Measurements from ENCODE around the gene TRPC4AP.

DNA sequence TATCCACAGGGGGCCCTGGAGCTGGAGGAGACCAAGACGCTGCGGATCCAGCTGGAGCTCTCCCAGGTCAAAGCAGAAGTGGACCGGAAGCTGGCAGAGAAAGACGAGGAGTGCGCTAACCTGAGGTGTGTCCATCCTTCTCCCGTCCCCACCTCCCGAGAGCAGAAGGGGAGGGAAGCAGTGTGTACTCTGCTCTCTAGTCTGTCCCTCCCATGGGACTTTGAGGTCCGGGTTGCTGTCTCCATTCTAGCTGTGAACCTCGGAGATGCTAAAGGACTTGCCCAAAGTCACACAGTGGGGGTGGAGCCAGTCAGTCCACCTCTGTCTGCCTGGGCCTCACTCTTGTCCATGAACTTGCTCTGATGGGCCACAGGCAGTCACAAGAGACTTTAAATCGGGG, 92.8 kb downstream of the TRPC4AP start:
- TF ChIP-seq, protein P1, sequence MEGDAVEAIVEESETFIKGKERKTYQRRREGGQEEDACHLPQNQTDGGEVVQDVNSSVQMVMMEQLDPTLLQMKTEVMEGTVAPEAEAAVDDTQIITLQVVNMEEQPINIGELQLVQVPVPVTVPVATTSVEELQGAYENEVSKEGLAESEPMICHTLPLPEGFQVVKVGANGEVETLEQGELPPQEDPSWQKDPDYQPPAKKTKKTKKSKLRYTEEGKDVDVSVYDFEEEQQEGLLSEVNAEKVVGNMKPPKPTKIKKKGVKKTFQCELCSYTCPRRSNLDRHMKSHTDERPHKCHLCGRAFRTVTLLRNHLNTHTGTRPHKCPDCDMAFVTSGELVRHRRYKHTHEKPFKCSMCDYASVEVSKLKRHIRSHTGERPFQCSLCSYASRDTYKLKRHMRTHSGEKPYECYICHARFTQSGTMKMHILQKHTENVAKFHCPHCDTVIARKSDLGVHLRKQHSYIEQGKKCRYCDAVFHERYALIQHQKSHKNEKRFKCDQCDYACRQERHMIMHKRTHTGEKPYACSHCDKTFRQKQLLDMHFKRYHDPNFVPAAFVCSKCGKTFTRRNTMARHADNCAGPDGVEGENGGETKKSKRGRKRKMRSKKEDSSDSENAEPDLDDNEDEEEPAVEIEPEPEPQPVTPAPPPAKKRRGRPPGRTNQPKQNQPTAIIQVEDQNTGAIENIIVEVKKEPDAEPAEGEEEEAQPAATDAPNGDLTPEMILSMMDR (conservative IDR thresholded peaks at IDR 0.05; ENCODE audit: low read length): no peak
- no peak for TF ChIP-seq EZH2phosphoT487 (IDR thresholded peaks at IDR 0.05; ENCODE audit: borderline replicate concordance)

Measured in Loucy (cell line).